KOPT-K1 (cell line): ENCODE results near the gene PRRC2C.
"Not testable (repeated sequence)": the region's sequence is repeated elsewhere in the genome, so short reads cannot be mapped to it uniquely, and the experiment has no call there.

Source experiments
- H3K27ac ChIP-seq: fragments of 200-600 bp; sonication (generic); 2 replicates; pipeline ENCODE4 v1.5.1; 2016; ENCODE audit warnings: antibody characterized with exemption, mild to moderate bottlenecking, low read depth, low read length; ENCODE audit not compliant: poor library complexity, severe bottlenecking
- H3K36me3 ChIP-seq: fragments of 200-600 bp; sonication (generic); 2 replicates; pipeline ENCODE4 v1.5.1; 2017; ENCODE audit warnings: antibody characterized with exemption, mild to moderate bottlenecking, low read length, moderate library complexity; ENCODE audit not compliant: insufficient read depth
- H3K9me3 ChIP-seq: fragments of 200-600 bp; sonication (generic); 2 replicates; pipeline ENCODE4 v1.5.1; 2017; ENCODE audit warnings: antibody characterized with exemption, low read length, mild to moderate bottlenecking; ENCODE audit not compliant: insufficient read depth, poor library complexity, severe bottlenecking

Gene PRRC2C

GRCh38 chr1:171521567-171521966 lies 36.2 kb downstream of the PRRC2C start:
- Histone ChIP-seq H3K36me3 (peaks cover 99% of the 10 kb centered on the region), H3K9me3 (no peaks in the 10 kb centered on the region), H3K27ac (no peak overlapping the region)

- Histone ChIP-seq H3K9me3 (no peaks in the 10 kb centered on the region), H3K27ac (no peak overlapping the region), H3K36me3 (peaks cover 100% of the 10 kb centered on the region)
Observed at GRCh38 chr1:171530676-171531075, 45.3 kb downstream of the PRRC2C start.

GRCh38 chr1:171532520-171532919 lies 47.2 kb downstream of the PRRC2C start:
- no peak overlapping the region for H3K27ac ChIP-seq
- no peaks in the 10 kb centered on the region for H3K9me3 ChIP-seq
- H3K36me3 ChIP-seq: peaks cover 100% of the 10 kb centered on the region

GRCh38 chr1:171545523-171545922 lies 60.2 kb downstream of the PRRC2C start:
- Histone ChIP-seq H3K36me3 (peaks cover 100% of the 10 kb centered on the region), H3K27ac (no peak overlapping the region), H3K9me3 (no peaks in the 10 kb centered on the region)

- H3K36me3 ChIP-seq: peaks cover 83% of the 10 kb centered on the region
- H3K27ac ChIP-seq: no peak overlapping the region
Observed at GRCh38 chr1:171550050-171550449, 64.7 kb downstream of the PRRC2C start.

GRCh38 chr1:171550598-171551100 lies 65.3 kb downstream of the PRRC2C start:
- H3K9me3 ChIP-seq, H3K27ac ChIP-seq: not testable (repeated sequence)
- peaks cover 83% of the 10 kb centered on the region for H3K36me3 ChIP-seq

More at GRCh38 chr1:171550050-171550449, 64.7 kb downstream of the PRRC2C start:
- no peaks in the 10 kb centered on the region for H3K9me3 ChIP-seq

GRCh38 chr1:171553960-171554359 lies 68.6 kb downstream of the PRRC2C start:
- H3K27ac ChIP-seq, H3K9me3 ChIP-seq: not testable (repeated sequence)
- peaks cover 83% of the 10 kb centered on the region for H3K36me3 ChIP-seq

GRCh38 chr1:171563675-171564074 lies 78.3 kb downstream of the PRRC2C start:
- H3K27ac ChIP-seq: no peak overlapping the region
- H3K36me3 ChIP-seq: peaks cover 100% of the 10 kb centered on the region

GRCh38 chr1:171566467-171566866 lies 81.1 kb downstream of the PRRC2C start:
- Histone ChIP-seq H3K9me3 (no peaks in the 10 kb centered on the region), H3K27ac (no peak overlapping the region), H3K36me3 (peaks cover 97% of the 10 kb centered on the region)

More at GRCh38 chr1:171563675-171564074, 78.3 kb downstream of the PRRC2C start:
- H3K9me3 ChIP-seq: no peaks in the 10 kb centered on the region

GRCh38 chr1:171570295-171570694 lies 85.0 kb downstream of the PRRC2C start:
- Histone ChIP-seq H3K27ac (no peak overlapping the region), H3K36me3 (peaks cover 95% of the 10 kb centered on the region), H3K9me3 (no peaks in the 10 kb centered on the region)

- Histone ChIP-seq H3K36me3 (peaks cover 97% of the 10 kb centered on the region), H3K9me3 (no peaks in the 10 kb centered on the region), H3K27ac (no peak overlapping the region)
Observed at GRCh38 chr1:171576144-171576543, 90.8 kb downstream of the PRRC2C start.

GRCh38 chr1:171581226-171581625 lies 95.9 kb downstream of the PRRC2C start:
- Histone ChIP-seq H3K27ac (no peak overlapping the region), H3K36me3 (peaks cover 97% of the 10 kb centered on the region), H3K9me3 (no peaks in the 10 kb centered on the region)

GRCh38 chr1:171581766-171582165 lies 96.4 kb downstream of the PRRC2C start:
- Histone ChIP-seq H3K9me3 (no peaks in the 10 kb centered on the region), H3K27ac (no peak overlapping the region), H3K36me3 (peaks cover 94% of the 10 kb centered on the region)

GRCh38 chr1:171582589-171582988 lies 97.3 kb downstream of the PRRC2C start:
- H3K9me3 ChIP-seq: no peaks in the 10 kb centered on the region
- H3K27ac ChIP-seq: no peak overlapping the region
- H3K36me3 ChIP-seq: peaks cover 94% of the 10 kb centered on the region

GRCh38 chr1:171583591-171584201 lies 98.4 kb downstream of the PRRC2C start:
- H3K27ac ChIP-seq: no peak overlapping the region
- no peaks in the 10 kb centered on the region for H3K9me3 ChIP-seq
- peaks cover 94% of the 10 kb centered on the region for H3K36me3 ChIP-seq

GRCh38 chr1:171585715-171586114 lies 100.4 kb downstream of the PRRC2C start:
- no peak overlapping the region for H3K27ac ChIP-seq
- no peaks in the 10 kb centered on the region for H3K9me3 ChIP-seq
- peaks cover 94% of the 10 kb centered on the region for H3K36me3 ChIP-seq
